HAP-1 (cell line): ENCODE results near the gene ATP7A.
"Not testable (repeated sequence)": the region's sequence is repeated elsewhere in the genome, so short reads cannot be mapped to it uniquely, and the experiment has no call there.

Experiments used
- DNase-seq, 2 experiments: peaks; one replicate each; pipeline ENCODE4 v3.0.0-alpha.2; 2016 to 2020; ENCODE audit warnings: low spot score in 2 of 2
- H3K27me3 ChIP-seq: fragments of 250-450 bp; sonication (Bioruptor Pico); 2 replicates; pipeline ENCODE4 v1.5.1; 2020; ENCODE audit warnings: low read depth, mild to moderate bottlenecking, moderate library complexity
- H3K36me3 ChIP-seq: fragments of 250-450 bp; sonication (Bioruptor Pico); replicated peaks from 2 replicates; pipeline ENCODE4 v1.5.1; 2020; ENCODE audit warnings: mild to moderate bottlenecking
- H3K4me1 ChIP-seq: fragments of 250-450 bp; sonication (Bioruptor Pico); 2 replicates; pipeline ENCODE4 v1.5.1; 2020; ENCODE audit warnings: mild to moderate bottlenecking
- H3K4me3 ChIP-seq: fragments of 250-450 bp; sonication (Bioruptor Pico); 2 replicates; pipeline ENCODE4 v1.5.1; 2020; ENCODE audit warnings: mild to moderate bottlenecking, moderate library complexity
- H3K9me3 ChIP-seq: fragments of 250-450 bp; sonication (Bioruptor Pico); 2 replicates; pipeline ENCODE4 v1.5.1; 2020; ENCODE audit warnings: mild to moderate bottlenecking, moderate library complexity
- in situ Hi-C: fragments of 300-500 bp; cut with MboI; formaldehyde crosslinking; loops from 3 replicates; pipeline ENCODE4 v1.14.3; 2020; ENCODE audit warnings: low sequenced_read_pairs, inconsistent platforms, mixed read lengths

Gene ATP7A

GRCh38 chrX:78073147-78074077 lies 162.9 kb downstream of the ATP7A start:
- in situ Hi-C loops, H3K4me1 ChIP-seq, H3K36me3 ChIP-seq, H3K27me3 ChIP-seq, DNase-seq, H3K4me3 ChIP-seq, H3K9me3 ChIP-seq: not testable (repeated sequence)

GRCh38 chrX:78074088-78074487 lies 163.6 kb downstream of the ATP7A start:
- Histone ChIP-seq H3K9me3 (peaks cover 2% of the 10 kb centered on the region; the same call in 1 of the 2 replicates), H3K36me3 (no peaks in the 10 kb centered on the region), H3K27me3 (no peaks in the 10 kb centered on the region), H3K4me1 (no peaks in the 10 kb centered on the region), H3K4me3 (no peak overlapping the region)
- no peak for DNase-seq
- in situ Hi-C loops = no loop called here

GRCh38 chrX:78075787-78076389 lies 165.4 kb downstream of the ATP7A start:
- Histone ChIP-seq H3K4me3 (no peak overlapping the region), H3K4me1 (no peaks in the 10 kb centered on the region), H3K36me3 (no peaks in the 10 kb centered on the region), H3K27me3 (no peaks in the 10 kb centered on the region), H3K9me3 (0 out of 2 replicates have a peak, but pooled peaks cover 2% of the 10 kb centered on the region)
- no peak for DNase-seq
- in situ Hi-C loops = no loop called here

DNA sequence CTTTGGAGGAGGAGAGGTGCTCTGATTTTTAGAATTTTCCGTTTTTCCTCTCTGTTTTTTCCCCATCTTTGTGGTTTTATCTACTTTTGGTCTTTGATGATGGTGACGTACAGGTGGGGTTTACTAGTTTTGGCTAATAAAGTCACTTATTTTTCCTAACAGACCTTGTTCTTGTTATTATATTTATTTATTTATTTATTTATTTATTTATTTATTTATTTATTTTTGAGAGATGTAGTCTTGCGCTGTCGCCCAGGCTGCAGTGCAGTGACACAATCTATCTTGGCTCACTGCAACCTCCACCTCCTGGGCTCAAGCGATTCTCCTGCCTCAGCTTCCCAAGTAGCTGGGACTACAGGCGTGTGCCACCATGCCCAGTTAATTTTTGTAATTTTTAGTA lies 170.9 kb downstream of the ATP7A start:
- H3K36me3 ChIP-seq, H3K27me3 ChIP-seq, H3K9me3 ChIP-seq, DNase-seq, H3K4me1 ChIP-seq, in situ Hi-C loops, H3K4me3 ChIP-seq: not testable (repeated sequence)

DNA sequence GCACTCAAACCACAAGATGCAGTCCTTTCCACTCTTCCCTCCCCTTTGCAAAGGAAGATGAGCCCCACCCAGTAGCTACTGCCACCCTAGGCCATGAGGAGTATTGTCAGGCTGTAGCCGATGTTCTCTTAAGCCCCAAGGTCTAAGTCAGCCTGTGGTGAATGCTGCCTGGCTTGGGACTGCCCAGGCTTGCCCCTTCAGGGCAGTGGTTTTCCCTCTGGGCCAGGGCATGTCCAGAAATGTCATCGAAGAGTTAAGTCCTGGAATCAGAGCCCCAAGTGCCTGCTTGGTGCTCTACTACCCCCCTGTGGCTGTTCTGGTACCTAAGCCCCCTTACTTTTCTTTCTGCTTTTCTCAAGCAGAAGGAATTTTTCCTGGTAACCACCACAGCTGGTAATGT lies 181.8 kb downstream of the ATP7A start:
- no peak overlapping the region for H3K4me3 ChIP-seq
- no peaks in the 10 kb centered on the region for H3K9me3 ChIP-seq
- no peaks in the 10 kb centered on the region for H3K36me3 ChIP-seq
- no peaks in the 10 kb centered on the region for H3K4me1 ChIP-seq
- peak in 1 of 2 experiments; percentile 59 for DNase-seq
- 0 out of 2 replicates have a peak, but pooled peaks cover 2% of the 10 kb centered on the region for H3K27me3 ChIP-seq
- in situ Hi-C loops = no loop called here

DNA sequence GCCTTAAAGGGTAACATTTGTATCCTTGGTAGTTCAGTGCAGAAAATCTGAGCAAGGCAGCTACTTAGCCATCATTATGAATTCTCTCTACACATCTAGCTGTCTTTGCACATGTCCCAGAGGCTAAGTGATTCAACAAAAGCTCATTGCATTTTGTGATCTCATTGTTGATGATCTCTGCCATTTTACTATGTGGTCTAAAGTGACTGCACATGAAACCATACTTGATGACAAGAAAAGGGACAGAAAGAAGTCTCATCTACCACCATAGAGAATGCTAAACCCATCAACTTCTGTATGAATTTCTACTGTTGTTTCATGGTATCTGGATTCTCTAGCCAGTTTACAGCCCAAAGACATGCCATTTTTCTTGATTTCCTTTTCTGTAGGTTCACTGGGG lies 187.6 kb downstream of the ATP7A start:
- in situ Hi-C loops = no loop called here

More for the DNA sequence above, 187.6 kb downstream of the ATP7A start:
- H3K27me3 ChIP-seq = peaks cover 7% of the 10 kb centered on the region; the same call in 1 of the 2 replicates
- no peaks in the 10 kb centered on the region for H3K4me1 ChIP-seq
- no peak overlapping the region for H3K4me3 ChIP-seq
- H3K36me3 ChIP-seq = no peaks in the 10 kb centered on the region
- no peak for DNase-seq
- no peaks in the 10 kb centered on the region for H3K9me3 ChIP-seq
